ENCODE data around the gene MRNIP.

DNA sequence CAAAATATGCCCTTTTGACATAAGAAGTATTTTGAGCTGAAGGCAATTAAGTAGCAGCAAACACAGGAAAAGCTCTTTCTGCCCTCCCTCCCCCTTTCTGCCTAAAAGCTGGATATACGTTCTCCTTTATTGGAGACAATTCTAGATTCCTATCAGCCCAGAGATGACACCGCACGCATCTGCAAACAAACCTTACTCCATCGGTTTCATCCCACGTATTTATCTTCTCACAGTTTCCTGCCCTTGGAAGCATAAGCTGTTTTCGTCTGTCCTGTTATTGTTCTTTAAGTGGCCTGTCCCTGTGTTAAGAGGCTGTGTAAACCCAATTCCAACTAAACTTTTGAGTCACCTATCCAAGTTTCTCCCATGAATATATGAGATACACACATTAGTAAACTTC, 37.2 kb upstream of the MRNIP start:
- TF ChIP-seq CTCF (IDR thresholded peaks at IDR 0.05) (no peak), POLR2A (IDR thresholded peaks at IDR 0.05) (no peak)

All from body of pancreas (tissue), 4 donors.